Neutrophil (primary cell): ENCODE results near the gene CNTNAP4.

Experiments
- H3K27ac ChIP-seq: fragments of 200-600 bp; sonication (generic); 2 replicates; pipeline ENCODE4 v1.5.1; 2016; ENCODE audit warnings: mild to moderate bottlenecking, moderate library complexity
- H3K27me3 ChIP-seq: fragments of 200-600 bp; sonication (generic); 2 replicates; pipeline ENCODE4 v1.6.0; 2016; ENCODE audit warnings: mild to moderate bottlenecking
- H3K36me3 ChIP-seq: fragments of 200-600 bp; sonication (generic); 2 replicates; pipeline ENCODE4 v1.5.1; 2017
- H3K4me1 ChIP-seq, 2 experiments: fragments of 200-600 bp in 1 of 2; sonication (generic) in 1 of 2; 1 replicate in 1 of 2; 2 replicates in 1 of 2; pipeline versions ENCODE4 v1.5.1 to v1.6.1; 2013 to 2016; ENCODE audit warnings: low read depth in 1 of 2, low read length in 1 of 2, mild to moderate bottlenecking in 1 of 2, moderate library complexity in 1 of 2; ENCODE audit not compliant: control insufficient read depth in 1 of 2, insufficient read depth in 1 of 2
- H3K4me3 ChIP-seq, 2 experiments: fragments of 200-600 bp in 1 of 2; sonication (generic) in 1 of 2; 1 replicate in 1 of 2; 2 replicates in 1 of 2; pipeline ENCODE4 v1.5.1; 2013 to 2016; ENCODE audit warnings: low read depth in 1 of 2, low read length in 1 of 2, mild to moderate bottlenecking in 1 of 2, moderate library complexity in 1 of 2
- H3K9me3 ChIP-seq: fragments of 200-600 bp; sonication (generic); 2 replicates; pipeline ENCODE4 v1.5.1; 2016
- CTCF ChIP-seq: fragments of 200-600 bp; sonication (generic); IDR thresholded peaks from 2 replicates; pipeline ENCODE4 v1.5.1; 2016; ENCODE audit warnings: antibody characterized with exemption

Gene CNTNAP4

GRCh38 chr16:76268824-76269223 is 8.4 kb upstream of the CNTNAP4 start:
- H3K27me3 ChIP-seq, result no peaks in the 10 kb centered on the region
- H3K27ac ChIP-seq, result no peak overlapping the region
- H3K4me3 ChIP-seq, result no peak overlapping the region
- H3K36me3 ChIP-seq, result no peaks in the 10 kb centered on the region
- H3K9me3 ChIP-seq, result no peaks in the 10 kb centered on the region
- no peak for TF ChIP-seq CTCF
- H3K4me1 ChIP-seq, result no peaks in the 10 kb centered on the region

- no peaks in the 10 kb centered on the region for H3K27me3 ChIP-seq
- no peaks in the 10 kb centered on the region for H3K36me3 ChIP-seq
- no peaks in the 10 kb centered on the region for H3K4me1 ChIP-seq
- TF ChIP-seq CTCF, result no peak
- H3K9me3 ChIP-seq, result no peaks in the 10 kb centered on the region
- no peak overlapping the region for H3K27ac ChIP-seq
- H3K4me3 ChIP-seq, result no peak overlapping the region
Observed at GRCh38 chr16:76277460-76278030, 344 bp downstream of the CNTNAP4 start.

GRCh38 chr16:76278086-76278485 is 885 bp downstream of the CNTNAP4 start:
- H3K4me1 ChIP-seq, result no peaks in the 10 kb centered on the region
- no peaks in the 10 kb centered on the region for H3K36me3 ChIP-seq
- H3K27me3 ChIP-seq, result no peaks in the 10 kb centered on the region
- TF ChIP-seq CTCF, result no peak
- H3K4me3 ChIP-seq, result no peak overlapping the region
- H3K27ac ChIP-seq, result no peak overlapping the region
- H3K9me3 ChIP-seq, result no peaks in the 10 kb centered on the region

- no peaks in the 10 kb centered on the region for H3K36me3 ChIP-seq
- no peak overlapping the region for H3K27ac ChIP-seq
- no peaks in the 10 kb centered on the region for H3K27me3 ChIP-seq
- no peak overlapping the region for H3K4me3 ChIP-seq
- no peak for TF ChIP-seq CTCF
- no peaks in the 10 kb centered on the region for H3K4me1 ChIP-seq
- no peaks in the 10 kb centered on the region for H3K9me3 ChIP-seq
Observed at GRCh38 chr16:76278980-76279379, 1.8 kb downstream of the CNTNAP4 start.

- H3K4me1 ChIP-seq, result no peaks in the 10 kb centered on the region
Observed at GRCh38 chr16:76280421-76281215, 3.4 kb downstream of the CNTNAP4 start.

More at GRCh38 chr16:76280421-76281215, 3.4 kb downstream of the CNTNAP4 start:
- no peaks in the 10 kb centered on the region for H3K36me3 ChIP-seq
- H3K27ac ChIP-seq, result no peak overlapping the region
- H3K9me3 ChIP-seq, result no peaks in the 10 kb centered on the region
- H3K4me3 ChIP-seq, result no peak overlapping the region
- H3K27me3 ChIP-seq, result no peaks in the 10 kb centered on the region
- no peak for TF ChIP-seq CTCF
